H1 (cell line): ENCODE measurements around the gene DAB2IP. TPM values are rescaled to one million over a fixed set of nuclear protein-coding genes. Genes with fewer than 3 reads are reported as not detected.

Experiments
- ATF2 ChIP-seq: IDR thresholded peaks from 2 replicates; pipeline ENCODE4 v1.6.1; 2012; ENCODE audit warnings: low read length, inconsistent platforms
- CTCF ChIP-seq, 3 experiments: IDR thresholded peaks; 1 replicate in 2 of 3; 2 replicates in 1 of 3; pipeline versions ENCODE4 v1.5.1 to v1.6.1; 2011; ENCODE audit warnings: low read length in 3 of 3, mild to moderate bottlenecking in 3 of 3, inconsistent platforms in 2 of 3, low read depth in 1 of 3, moderate library complexity in 1 of 3; ENCODE audit not compliant: insufficient read depth in 1 of 3; ENCODE audit errors: control extremely low read depth in 1 of 3
- POU5F1 ChIP-seq: IDR thresholded peaks from 2 replicates; pipeline ENCODE4 v1.6.1; 2011; ENCODE audit warnings: low read depth, mild to moderate bottlenecking, low read length, moderate library complexity
- SIX5 ChIP-seq: IDR thresholded peaks from 2 replicates; pipeline ENCODE4 v1.6.1; 2011; ENCODE audit warnings: mild to moderate bottlenecking, low read depth, low read length
- YY1 ChIP-seq: IDR thresholded peaks from 2 replicates; pipeline ENCODE4 v1.6.1; 2011; ENCODE audit warnings: low read depth, mild to moderate bottlenecking, low read length
- polyA plus RNA-seq, 7 experiments: library from polyadenylated mRNA; depleted of rRNA in 3 of 7; stranded (reverse) in 5 of 7; unstranded in 2 of 7; fragments of >200 nt in 5 of 7; fragments of 200-250 nt in 2 of 7; gene quantifications; 1 replicate in 5 of 7; 2 replicates in 1 of 7; 4 replicates in 1 of 7; pipeline versions ENCODE4 v1.2.1 to v1.2.3, GENCODE V29; 2011 to 2013; ENCODE audit warnings: missing spikeins in 2 of 7, mixed read lengths in 2 of 7
- total RNA-seq: library from RNA; stranded (reverse); fragmentation: NEBNext Ultra II Directional; extraction: Animal tissue kit (Norgen Biotek cat#: 25700); gene quantifications from 2 replicates; pipeline ENCODE4 v1.2.1, GENCODE V29; 2021

Gene DAB2IP
- total and polyA plus RNA-seq, 2 of the 8 experiments (the other 6 are each of a cell fraction or from before 2014, with no cell fraction given) = 19.7 to 39.5 TPM

GRCh38 chr9:121738968-121739367, 87.5 kb downstream of the DAB2IP start (continued):
- TF ChIP-seq ATF2 (no peak), POU5F1 (no peak), YY1 (no peak), CTCF (IDR thresholded peaks at IDR 0.05; ENCODE audit: control extremely low read depth in 1 of 3, insufficient read depth in 1 of 3, low read depth in 1 of 3, low read length in 3 of 3) (no peak), SIX5 (no peak)
